HG02623 (cell line): Measurements from ENCODE around the gene PUSL1.

Experiments used
- ATAC-seq: cut with Tn5 transposase; IDR thresholded peaks from one replicate; pipeline ENCODE4 v1.9.1; 2021; ENCODE audit warnings: moderate library complexity; ENCODE audit not compliant: unreplicated experiment

Gene PUSL1

DNA sequence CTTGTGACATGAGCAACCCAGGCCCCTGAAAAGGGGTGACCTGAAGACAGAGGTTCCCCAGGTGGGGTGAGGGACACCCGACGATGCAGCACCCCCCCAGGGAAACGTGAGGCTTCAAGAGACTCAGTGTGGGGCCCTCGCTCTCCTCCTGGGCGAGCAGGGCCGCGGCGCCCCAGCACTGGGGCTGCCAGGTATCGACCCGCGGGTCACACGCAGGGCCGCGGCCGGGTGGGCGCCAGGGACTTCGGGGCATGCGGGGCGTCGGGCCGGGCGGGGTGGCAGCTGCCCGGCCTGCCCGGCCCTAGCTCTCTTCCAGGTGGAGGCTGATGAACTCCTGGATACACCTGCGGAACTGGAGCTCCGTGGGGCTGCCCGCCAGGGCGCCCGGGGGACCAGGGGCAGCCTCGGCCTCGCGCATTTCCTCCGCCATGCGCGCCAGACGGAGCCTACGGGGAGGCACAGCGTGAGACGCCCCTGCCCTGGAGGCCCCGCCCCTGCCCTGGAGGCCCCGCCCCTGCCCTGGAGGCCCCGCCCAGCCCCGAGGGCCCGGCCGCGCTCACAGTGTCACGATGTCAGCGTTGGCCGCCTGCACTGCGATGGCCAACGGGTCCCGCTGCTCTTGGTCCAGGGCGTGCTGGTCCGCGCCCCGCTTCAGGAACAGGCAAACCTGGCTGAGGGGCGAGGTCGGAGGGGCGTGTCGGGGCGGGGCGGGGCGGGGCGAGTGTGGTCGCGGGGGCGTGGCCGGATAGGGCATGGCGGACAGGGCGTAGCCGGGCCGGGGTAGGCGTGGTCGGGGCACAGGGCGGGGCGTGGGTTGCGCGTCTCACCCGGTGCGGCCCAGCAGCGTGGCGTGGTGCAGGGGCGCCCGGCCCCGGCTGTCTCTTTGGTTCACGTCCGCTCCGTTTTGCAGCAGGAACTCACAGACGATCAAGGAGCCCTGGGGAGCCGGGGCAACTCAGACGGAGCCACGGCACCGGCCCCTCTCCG is 14.8 kb upstream of the PUSL1 start:
- no peak for ATAC-seq

DNA sequence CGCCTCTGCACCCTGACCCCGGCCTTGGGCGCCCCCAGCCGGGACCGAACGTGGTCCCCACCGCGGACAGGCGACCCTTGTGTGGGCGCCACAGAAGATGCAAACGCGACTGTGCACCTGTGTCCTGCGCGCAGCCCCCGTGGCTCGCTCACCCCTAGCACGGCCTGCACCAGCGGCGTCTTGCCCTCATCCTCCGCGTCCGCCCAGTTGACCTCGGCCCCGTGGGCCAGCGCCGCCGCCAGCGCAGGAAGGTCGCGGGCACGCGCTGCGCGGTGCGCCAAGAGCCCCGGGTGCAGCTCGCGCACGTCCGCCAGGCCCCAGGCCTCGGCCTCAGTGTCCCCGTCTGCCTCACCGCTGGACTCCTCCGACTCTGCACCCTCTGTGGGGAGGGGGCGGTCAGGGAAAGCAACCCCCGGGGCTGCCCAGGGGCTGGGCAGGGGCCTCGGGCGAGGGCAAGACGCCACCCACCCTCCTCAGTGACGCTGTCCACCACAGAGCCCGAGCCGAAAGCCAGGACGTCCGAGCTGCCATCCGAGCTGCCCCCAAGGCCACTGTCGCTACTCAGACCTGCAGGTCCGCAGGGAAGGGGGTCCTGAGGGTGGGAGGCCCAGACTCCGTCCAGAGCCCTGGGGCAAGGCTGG is 14.0 kb upstream of the PUSL1 start:
- no peak for ATAC-seq

DNA sequence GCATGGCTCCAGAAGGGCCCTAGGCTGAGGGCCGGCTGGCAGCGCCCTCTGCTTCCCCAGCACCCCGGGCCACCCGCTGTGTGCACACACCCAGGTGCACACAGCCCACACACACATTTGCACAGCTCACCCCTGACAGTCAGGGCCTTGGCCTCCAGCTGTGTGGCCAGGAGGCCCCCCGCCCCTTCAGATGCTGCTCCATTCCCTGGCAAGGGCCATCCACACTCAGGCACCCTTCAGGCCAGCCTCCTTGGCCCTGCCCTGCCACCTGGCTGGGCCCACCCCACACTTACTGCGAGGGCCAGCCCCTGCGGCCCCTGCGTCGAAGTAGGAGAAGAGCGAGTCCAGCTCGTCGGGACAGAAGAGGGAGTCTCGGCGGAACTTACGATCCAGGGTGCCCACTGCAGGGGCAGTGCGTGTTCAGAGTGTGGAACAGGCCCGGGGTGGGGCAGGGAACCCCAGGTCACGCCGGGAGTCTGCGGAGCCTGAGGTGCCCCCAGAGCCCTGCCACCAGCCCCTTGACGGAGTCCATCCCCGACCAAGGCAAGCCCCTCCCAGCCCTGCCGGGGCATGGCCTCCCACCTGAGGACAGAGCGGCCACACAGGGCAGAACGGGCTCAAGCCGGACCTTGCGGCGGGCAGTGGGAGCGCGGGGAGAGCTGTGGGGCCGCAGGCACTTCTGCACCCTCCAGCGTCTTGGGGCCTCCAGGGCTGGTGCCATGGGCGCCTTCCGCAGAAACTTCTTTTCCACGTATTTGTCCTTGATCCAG is 13.1 kb upstream of the PUSL1 start:
- ATAC-seq: no peak

DNA sequence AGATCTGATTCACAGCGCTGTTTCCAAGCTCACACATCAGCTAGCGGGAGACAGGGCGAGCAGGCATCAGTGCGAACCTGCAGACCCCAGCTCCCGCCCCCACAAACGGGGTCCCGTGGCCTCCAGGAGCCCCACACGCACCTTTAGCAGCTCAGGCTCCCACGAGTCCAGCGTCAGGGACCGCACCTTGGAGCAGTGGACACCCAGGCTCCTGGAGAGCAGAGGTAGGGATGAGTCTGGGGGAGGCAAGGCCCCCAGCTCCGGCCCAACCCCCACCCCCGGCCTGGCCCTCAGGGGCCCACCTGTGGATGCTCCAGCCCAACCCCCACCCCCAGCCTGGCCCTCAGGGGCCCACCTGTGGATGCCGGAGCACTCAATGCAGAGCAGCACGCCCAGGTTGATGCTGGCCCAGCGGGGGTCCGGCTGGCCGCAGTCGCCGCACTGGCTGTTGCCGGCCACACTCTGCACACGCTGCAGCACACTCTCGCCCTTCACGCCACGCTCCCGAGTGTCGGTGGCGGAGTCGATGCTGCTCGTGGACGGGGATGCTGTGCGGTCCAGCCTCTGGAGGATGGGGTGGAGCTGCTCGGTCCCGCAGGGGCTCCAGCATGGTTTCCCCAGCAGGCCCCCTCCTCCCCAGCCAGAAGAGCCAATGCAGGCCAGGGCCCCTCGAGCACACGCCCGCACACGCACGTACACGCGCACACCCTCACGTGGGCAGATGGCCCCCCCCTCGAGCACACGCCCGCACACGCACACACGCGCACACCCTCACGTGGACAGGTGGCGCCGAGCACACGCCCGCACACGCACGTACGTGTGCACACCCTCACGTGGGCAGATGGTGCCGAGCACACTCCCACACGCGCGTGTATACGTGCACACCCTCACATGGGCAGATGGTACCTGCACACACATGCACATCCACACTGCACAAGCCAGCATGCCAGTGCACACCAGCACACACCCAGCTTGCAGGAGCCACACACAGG is 12.0 kb upstream of the PUSL1 start:
- ATAC-seq: no peak

DNA sequence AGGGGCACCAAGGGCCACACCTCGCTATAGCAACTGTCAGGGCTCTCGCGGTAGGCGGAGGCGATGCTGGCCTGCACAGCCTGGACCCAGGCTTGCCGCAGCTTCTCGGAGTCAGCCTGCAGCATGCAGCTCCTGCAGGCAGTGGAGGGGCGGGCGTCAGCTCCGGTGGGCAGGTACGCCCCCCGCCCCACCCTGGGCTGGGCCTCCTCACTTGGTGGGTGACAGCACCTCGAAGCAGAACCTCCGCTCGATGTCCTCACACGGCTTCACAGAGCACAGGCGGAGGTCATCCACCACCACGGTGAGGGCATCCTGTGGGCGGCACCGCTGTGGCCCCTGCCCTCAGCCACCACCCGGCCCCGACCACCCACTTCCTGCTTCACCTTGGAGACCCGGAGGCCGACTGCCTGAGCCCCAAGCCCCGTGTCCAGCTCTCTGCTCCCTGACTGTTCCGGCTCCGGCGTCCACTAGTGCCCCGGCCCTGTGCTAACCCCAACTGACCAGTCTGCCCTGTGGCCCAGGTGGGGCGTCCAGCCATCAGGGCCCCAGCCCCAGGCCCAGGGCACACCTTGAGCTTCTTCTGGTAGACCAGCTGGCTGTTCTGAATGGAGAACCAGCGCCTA is 10.5 kb upstream of the PUSL1 start:
- no peak for ATAC-seq

DNA sequence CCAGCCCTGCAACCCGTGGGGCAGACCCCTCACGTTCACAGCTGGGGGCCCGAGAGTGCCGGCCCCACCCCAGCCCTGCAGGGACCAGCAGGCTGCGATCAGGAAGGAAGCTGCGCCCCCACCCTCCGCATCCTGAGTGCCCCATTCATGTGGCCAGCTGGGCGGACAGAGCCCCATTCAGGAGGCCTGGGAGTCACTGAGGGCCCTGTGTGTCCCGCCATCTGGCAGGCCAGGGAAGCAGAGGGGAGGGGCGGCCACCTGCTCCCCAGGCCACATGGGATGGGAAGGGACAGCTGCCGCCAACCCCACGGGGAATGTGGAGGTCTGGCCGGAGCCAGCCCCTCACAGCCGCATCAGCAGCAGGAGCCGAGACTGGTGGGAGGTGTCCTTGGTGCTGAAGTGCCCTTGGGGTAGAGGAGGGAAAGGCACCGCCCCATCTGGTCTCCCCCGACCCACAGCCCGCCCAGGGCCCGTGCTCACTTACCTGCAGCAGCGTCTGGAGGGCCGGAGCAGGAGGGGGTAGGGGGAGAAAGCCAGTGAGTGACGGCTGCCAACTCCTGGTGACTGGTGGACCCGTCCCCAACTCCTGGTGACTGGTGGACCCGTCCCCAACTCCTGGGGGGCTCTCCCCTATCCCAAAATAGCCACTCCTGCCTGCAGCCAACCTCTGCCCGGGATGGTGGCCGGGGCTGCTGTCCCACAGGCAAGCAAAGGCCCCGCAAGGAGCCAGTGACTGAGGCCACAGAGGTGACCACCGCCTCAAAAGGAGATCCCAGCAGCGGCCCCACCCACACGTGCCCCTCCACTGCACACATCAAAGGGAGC is 9.3 kb upstream of the PUSL1 start:
- ATAC-seq: no peak

DNA sequence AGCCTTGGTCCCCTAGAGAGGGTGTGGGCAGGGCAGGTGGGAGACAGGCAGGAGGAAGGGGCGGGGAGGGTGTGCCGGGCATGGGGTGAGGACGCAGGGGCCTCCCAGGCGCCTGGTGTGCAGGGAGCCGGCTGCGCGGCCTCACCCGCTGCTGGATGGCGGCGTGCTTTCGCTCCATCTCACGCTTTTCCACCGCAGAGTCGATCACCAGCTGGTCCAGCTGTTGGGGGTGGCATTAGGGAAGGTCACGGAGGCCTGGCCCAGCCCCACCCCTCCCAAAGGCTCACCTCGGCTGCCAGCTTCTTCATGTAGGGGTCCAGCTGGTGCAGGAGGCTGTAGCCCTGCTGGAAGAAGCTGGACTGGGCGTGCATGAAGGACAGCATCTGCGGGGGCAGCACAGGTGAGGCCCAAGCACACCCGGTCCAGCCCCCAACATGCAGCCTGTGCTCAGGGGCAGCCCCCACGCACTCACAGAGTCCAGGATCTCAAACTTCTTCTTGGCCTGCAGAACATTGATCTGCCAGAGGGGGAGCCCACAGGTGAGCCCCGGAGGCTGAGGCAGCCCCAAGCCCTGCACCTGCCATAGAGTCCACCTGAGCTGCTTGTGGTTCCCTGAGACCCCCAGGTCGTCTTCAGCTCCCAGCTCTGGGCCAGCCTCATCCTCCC is 8.6 kb upstream of the PUSL1 start:
- ATAC-seq: no peak

DNA sequence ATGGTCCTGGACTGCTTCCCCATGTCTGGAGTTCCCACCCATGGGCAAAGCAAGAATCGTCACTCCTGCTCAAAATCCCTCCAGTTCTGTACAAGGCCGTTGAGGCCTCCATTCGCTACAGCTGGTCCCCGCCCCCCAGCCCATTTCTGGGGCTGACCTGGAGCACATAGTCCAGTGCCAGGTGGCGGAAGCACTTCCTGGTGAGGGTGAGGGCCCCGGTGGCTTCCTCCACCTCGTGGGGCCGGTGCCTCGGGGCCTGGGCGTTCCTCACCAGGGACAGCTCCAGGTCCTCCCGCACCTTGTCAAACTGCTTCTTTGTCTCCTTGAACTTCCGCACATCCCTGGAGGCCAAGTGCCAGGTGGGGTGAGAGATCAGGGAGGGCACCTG is 8.1 kb upstream of the PUSL1 start:
- no peak for ATAC-seq

DNA sequence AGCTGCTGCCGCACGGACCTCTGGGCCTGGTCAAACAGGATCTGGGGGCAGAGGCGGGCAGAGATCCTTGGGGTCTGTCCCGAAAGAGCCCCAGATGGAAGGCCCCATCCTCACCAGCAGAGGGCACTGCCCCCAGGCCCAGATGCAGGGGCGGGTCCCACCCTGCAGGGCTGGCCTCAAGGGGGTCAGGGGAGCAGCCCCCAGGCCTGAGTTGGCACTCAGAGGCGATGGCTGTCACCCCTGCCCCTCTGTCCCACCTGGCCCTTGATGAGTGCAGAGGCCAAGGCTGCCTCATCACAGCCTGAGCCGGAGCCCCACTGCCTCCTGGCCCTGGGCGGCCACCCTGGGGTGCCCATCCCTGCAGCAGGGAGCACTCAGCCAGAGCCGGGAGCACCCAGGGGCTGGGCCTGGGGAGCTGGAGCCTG is 6.4 kb upstream of the PUSL1 start:
- no peak for ATAC-seq

DNA sequence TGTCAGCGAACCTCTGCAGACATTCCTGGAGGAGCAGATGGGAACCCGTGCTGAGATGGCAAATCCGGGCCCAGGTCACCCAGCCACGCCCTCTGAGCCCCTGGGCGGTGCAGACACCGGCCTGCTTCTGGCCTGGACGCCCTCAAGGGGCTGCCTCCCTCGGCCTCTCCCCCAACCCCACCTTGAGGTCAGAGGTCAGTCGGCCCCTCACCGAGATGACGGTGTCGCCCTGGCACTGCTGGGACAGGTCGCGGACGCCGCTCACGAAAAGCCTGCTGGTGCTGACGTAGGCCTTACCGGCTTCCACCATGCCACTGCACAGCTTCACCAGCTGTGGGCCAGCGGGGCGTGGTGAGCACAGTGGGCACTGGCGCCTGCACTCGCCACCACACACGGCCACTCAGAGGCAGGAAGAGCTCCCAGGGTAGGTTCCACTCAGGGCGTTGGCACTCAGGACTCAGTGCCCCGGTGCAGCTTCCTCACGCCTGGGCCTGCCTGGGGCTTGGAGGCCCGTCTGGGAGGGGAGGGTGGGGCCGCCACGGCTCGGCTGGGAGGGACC is 5.4 kb upstream of the PUSL1 start:
- no peak for ATAC-seq

DNA sequence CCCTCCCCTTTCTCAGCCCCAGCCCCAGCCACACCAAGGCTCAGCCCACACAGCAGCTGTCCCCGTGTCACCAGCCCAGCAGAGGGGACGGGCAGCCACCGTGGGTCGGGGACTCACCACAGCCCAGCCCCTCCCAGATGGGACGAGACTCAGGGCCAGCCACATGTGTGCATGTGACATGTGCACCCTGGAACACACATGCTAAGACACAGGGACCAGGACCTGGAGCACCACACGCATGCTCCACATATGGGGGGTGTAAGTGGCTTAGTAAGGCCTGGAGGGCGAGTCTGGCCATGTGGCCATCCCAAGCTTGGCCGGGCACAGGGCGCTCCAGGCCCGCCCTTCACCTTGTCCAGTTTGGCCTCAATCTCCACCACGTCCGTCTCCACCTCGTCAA is 4.7 kb upstream of the PUSL1 start:
- ATAC-seq: no peak

DNA sequence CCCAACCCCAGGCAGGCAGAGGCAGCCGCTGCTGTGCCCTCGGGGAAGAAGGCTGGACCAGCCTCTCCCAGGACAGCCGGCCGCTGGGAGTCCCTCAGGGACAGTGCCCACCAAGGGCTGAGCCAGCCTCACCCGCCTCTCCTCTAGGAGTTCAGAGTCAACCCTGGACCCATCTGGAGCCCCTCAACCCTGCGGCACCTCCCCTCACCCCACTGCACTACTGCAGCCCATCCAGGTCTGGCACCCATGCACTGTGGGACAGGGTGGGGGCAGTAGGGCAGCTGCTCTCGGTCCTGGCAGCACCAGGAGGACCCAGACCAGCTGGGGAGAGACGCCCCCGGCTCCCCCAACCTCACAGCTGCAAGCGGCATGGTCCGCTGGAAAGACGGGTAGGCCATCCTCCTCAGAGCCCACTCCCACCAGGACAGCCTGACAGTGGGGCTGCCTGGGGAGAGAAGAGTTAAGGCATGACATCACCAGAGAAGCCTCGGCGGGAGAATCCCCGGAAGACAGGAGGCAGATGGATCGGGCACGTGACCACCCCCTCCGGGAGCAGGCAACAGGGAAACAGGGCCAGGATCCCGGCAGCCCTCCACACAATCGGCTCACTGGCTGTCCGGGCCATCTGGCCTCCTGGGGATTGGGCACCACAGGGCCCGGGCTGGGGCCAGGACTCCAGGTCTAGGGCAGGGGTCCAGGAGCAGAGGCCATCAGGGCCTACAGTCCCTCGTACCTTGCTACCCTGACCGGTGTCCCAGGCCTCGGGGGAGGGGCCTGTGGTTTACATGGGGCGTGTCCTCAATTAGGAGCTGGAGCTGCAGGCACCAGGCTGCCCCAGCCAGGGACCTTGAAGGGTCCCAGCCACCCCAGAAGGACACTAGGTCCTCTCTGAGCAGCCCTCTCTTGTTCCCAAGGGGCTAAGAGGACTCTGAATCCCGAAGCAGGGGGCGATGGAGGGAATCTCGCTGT is 3.8 kb upstream of the PUSL1 start:
- ATAC-seq: no peak

DNA sequence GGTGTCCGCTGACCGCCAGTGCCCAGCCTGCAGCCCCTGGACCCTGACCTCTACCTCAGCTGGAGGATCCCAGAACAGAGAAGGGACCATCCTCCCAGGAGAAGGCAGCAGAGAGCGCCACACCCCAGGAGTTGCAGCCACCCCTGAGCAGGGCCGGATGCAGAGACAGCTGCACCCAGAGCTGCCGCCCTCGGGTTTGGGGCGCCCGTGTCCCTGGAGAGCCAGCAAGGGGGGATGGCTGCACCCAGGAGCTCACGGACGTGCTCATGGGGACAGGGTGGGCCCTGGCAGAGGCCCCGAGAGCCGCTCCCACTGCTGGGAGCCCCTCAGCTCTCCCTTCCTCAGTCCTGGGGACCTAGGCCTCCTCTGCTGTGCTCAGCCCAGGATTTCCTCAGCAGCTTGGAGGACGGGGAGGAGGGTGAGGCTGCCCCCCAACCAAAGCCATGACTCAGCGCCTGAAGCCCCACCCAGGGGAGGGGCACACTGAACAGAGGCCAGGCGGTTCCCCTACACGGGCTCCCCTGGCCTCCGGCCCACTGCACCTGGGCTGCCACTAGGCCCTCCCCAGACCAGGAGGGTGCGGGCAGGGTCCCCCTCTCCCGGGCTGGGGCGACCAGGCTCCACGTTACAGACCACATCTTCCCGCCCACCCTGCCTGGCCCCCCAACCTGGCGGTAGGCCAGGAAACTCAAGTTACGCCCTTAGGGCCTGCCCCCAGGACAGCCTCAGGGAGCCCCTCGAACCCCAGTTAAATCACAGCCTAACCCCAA is 2.9 kb upstream of the PUSL1 start:
- ATAC-seq: no peak

DNA sequence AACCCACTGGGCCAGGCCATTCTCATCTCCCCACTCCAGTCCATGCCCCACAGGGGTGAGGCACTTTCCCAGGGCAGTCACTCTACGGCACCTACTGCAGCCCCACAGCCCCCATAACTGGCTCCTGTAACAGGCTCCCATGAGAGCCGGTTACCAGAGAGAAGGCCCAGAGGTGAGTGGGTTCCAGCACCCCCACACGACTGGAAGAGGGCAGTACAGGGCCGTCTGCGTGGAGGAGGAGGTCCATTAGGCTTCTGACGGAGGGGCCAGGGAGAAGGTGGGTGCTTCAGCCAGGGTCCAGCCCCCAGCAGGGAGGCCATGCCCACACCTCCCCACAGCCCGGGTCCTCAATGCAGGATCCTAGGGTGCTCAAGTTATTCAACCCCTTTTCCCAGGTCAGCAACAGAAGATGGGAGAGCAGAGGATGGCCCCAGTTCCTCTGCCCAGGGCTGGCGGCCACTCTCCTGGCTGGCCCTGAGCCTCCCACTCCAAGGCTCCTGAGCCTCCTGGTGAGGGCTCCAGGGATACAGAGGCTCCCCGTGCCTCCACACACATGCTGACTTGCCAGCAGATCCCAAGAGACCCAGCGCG is 2.2 kb upstream of the PUSL1 start:
- no peak for ATAC-seq

DNA sequence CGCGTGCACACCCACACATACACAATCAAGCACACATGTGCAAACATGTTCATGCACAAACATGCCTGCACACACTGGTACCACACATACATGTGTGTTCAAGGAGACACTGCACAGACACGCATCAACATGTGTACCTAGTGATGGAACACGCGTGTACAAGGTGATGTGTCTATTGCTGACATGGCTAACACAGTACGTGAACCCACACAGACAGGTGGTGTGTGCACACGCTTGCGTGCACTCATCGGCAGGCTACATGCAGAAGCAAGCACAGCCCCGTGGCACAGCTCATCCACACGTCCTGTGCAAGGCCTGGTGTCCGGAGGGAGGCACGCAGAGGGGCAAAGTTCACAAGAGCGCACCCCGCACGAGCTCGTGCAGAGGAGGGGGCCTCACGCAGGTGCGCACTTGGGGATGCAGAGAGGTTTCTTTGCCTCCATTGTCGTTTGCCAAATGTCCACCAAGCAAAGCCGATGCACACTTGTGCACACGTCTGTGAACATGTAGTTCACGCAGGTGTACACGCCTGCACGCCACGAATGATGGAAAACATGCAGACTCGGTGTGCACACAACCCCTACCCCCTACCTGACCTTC is 1.6 kb upstream of the PUSL1 start:
- ATAC-seq: no peak
